Ishikawa (cell line): ENCODE data around the gene LONRF3.

ENCODE experiments used
- CEBPB ChIP-seq: IDR thresholded peaks from 2 replicates; pipeline ENCODE4 v1.6.1; 2012
- CREB1 ChIP-seq: IDR thresholded peaks from 2 replicates; pipeline ENCODE4 v1.6.1; 2012; ENCODE audit warnings: low read depth
- EGR1 ChIP-seq: IDR thresholded peaks from 2 replicates; pipeline ENCODE4 v1.6.1; 2012
- EP300 ChIP-seq: IDR thresholded peaks from 2 replicates; pipeline ENCODE4 v1.6.1; 2012; ENCODE audit warnings: borderline replicate concordance
- FOXM1 ChIP-seq: IDR thresholded peaks from 2 replicates; pipeline ENCODE4 v1.6.1; 2012; ENCODE audit warnings: low read depth, borderline replicate concordance
- MAX ChIP-seq: IDR thresholded peaks from 2 replicates; pipeline ENCODE4 v1.6.1; 2012
- NFIC ChIP-seq: IDR thresholded peaks from 2 replicates; pipeline ENCODE4 v1.6.1; 2012
- RAD21 ChIP-seq: IDR thresholded peaks from 2 replicates; pipeline ENCODE4 v1.6.1; 2012; ENCODE audit warnings: low read depth
- TAF1 ChIP-seq: IDR thresholded peaks from 2 replicates; pipeline ENCODE4 v1.6.1; 2012; ENCODE audit warnings: low read depth, mild to moderate bottlenecking
- TCF12 ChIP-seq: IDR thresholded peaks from 2 replicates; pipeline ENCODE4 v1.6.1; 2012; ENCODE audit warnings: low read depth
- TEAD4 ChIP-seq: IDR thresholded peaks from 2 replicates; pipeline ENCODE4 v1.6.1; 2012
- YY1 ChIP-seq: IDR thresholded peaks from 2 replicates; pipeline ENCODE4 v1.6.1; 2012; ENCODE audit warnings: low read depth
- ZBTB7A ChIP-seq: IDR thresholded peaks from 2 replicates; pipeline ENCODE4 v1.6.1; 2012; ENCODE audit warnings: low read depth
- TF ChIP-seq, protein P1 (sequence below): IDR thresholded peaks from 2 replicates; pipeline ENCODE4 v1.6.1; 2012; ENCODE audit warnings: low read depth, mild to moderate bottlenecking
- TF ChIP-seq, protein P2 (sequence below): IDR thresholded peaks from 2 replicates; pipeline ENCODE4 v1.6.1; 2012

LONRF3 gene

GRCh38 chrX:119004920-119005524, 30.6 kb downstream of the LONRF3 start:
- TF ChIP-seq CEBPB (no peak), RAD21 (peak; percentile 52; the same call in 1 of the 2 replicates)

GRCh38 chrX:119007189-119007770, 32.9 kb downstream of the LONRF3 start:
- no peak for TF ChIP-seq CEBPB

DNA sequence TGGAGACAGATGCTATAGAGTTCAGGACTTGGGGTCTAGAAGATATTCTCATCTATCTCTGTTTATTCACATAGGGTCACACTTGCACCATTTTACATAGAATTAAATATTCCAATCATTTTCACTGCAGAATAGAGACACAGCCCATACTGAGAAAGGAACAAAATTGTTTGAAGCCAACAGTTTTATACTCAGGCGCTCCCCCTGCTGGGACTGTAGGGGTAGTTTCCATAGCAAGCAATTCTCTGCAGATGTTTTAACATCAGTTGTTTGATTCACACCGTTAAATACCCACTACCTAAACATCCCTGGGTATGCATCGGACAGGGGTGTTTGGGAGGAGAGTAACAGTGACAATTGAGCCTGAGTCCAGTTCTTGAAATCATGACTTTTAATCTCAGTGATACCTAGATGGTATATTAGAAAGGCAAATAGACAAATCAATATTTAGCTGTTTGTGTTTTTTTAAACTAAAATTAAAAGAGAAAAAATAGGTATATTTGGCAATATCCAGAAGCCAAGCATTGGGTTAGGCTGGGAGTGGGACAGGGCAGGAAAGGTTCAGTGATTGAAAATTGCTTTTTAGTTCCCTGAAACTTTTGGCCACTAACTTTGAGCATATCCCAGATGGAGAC, 33.8 kb downstream of the LONRF3 start:
- TF ChIP-seq FOXM1 (no peak), RAD21 (peak; percentile 18; the same call in 1 of the 2 replicates)

DNA sequence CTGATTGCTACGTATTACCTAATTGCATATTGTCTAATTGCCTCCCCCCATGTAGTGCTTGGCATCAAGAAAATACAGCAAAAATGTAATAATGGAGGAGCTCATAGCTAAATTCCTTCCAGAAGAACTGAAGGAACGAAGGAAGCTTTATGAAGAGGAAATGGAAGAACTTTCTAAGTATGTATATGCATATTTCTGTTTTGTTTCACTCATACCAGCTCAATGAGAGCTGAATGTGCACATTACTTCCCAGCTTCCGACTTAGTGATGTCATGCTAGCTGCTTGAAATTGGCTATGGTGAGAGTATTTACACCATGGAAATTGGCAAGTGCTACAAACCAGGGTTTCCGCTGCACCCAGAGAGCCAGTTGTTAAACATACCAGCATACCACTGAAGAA, 34.7 kb downstream of the LONRF3 start:
- no peak for TF ChIP-seq MAX
- TF ChIP-seq YY1 = no peak
- no peak for TF ChIP-seq NFIC
- TF ChIP-seq, protein P1, sequence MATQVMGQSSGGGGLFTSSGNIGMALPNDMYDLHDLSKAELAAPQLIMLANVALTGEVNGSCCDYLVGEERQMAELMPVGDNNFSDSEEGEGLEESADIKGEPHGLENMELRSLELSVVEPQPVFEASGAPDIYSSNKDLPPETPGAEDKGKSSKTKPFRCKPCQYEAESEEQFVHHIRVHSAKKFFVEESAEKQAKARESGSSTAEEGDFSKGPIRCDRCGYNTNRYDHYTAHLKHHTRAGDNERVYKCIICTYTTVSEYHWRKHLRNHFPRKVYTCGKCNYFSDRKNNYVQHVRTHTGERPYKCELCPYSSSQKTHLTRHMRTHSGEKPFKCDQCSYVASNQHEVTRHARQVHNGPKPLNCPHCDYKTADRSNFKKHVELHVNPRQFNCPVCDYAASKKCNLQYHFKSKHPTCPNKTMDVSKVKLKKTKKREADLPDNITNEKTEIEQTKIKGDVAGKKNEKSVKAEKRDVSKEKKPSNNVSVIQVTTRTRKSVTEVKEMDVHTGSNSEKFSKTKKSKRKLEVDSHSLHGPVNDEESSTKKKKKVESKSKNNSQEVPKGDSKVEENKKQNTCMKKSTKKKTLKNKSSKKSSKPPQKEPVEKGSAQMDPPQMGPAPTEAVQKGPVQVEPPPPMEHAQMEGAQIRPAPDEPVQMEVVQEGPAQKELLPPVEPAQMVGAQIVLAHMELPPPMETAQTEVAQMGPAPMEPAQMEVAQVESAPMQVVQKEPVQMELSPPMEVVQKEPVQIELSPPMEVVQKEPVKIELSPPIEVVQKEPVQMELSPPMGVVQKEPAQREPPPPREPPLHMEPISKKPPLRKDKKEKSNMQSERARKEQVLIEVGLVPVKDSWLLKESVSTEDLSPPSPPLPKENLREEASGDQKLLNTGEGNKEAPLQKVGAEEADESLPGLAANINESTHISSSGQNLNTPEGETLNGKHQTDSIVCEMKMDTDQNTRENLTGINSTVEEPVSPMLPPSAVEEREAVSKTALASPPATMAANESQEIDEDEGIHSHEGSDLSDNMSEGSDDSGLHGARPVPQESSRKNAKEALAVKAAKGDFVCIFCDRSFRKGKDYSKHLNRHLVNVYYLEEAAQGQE = no peak
- TF ChIP-seq RAD21 = no peak
- no peak for TF ChIP-seq TEAD4
- no peak for TF ChIP-seq TAF1
- TF ChIP-seq CREB1 = no peak
- no peak for TF ChIP-seq EP300
- no peak for TF ChIP-seq ZBTB7A
- no peak for TF ChIP-seq TCF12
- no peak for TF ChIP-seq FOXM1
- no peak for TF ChIP-seq EGR1
- no peak for TF ChIP-seq CEBPB
- TF ChIP-seq, protein P2, sequence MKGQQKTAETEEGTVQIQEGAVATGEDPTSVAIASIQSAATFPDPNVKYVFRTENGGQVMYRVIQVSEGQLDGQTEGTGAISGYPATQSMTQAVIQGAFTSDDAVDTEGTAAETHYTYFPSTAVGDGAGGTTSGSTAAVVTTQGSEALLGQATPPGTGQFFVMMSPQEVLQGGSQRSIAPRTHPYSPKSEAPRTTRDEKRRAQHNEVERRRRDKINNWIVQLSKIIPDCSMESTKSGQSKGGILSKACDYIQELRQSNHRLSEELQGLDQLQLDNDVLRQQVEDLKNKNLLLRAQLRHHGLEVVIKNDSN = no peak

- TF ChIP-seq EGR1 = no peak
Measured at GRCh38 chrX:119010491-119010890, 36.1 kb downstream of the LONRF3 start.

DNA sequence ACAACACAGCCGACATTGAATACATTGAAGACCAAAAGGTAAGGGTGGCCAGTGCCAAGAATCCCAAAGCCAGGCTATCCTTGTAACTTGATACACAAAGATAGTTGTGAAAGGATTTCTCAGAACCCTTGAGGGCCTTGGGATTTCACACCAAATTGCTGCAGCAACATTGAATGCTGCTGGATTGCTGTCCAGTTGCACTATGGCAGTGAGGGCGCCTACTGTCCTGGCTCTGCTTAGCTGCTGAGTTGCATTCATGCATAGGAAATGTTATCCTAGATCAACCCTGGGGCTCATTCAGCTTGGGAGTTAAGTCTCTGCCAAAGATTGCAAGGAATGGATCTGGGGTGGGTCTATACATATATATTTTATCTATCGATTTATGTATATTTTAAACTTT, 38.7 kb downstream of the LONRF3 start:
- TF ChIP-seq NFIC (no peak), YY1 (no peak)

DNA sequence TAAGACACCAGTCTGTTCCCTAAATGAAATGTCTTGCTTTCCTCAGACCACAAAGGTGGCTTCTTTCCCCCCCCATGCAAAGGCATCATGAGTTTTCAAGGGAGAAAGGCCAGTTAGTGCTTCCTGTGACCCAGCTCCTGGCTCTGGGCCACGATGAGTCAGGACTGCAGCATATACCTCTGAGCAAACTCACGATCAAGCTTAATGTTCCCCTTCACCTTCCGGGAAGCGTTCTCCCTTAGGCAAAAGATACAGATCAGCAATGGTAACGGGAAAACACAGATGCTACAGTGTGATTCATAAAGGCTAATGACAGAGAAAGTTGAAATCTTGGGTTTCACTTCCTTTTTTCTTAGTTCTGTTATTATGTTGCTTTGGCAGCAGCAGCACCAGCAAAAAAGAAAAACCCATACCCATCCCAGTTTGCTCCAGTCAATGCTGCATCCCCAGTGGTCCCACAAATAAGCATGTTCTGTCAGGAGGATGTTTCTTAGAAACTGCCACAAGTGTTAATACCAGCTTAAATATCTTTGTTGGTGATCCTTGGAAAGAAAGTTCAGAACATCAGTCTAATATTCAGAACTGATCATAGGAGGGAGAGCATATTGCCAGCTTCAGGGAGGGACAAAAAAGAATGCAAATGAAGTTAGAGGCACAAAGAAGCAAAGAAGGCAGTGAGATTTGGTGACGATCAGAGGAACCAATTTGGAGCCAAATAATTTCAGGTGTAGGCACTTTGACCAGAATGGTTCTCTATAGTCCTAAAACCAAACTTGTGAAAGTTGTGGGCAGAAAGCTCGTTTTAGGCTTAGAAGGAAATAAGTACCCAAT, 41.2 kb downstream of the LONRF3 start:
- TF ChIP-seq TEAD4 = no peak
- TF ChIP-seq YY1 = no peak

GRCh38 chrX:119017077-119017476, 42.7 kb downstream of the LONRF3 start:
- TF ChIP-seq YY1 (no peak), CEBPB (no peak), EGR1 (no peak), TCF12 (no peak), NFIC (no peak), TAF1 (no peak), TEAD4 (no peak), EP300 (no peak), RAD21 (no peak), MAX (no peak), FOXM1 (no peak)
- TF ChIP-seq, protein P1 = no peak
